HUES6 (cell line): ENCODE results near the gene CENPF.
A peak's percentile ranks its signal among the peaks of the same experiment; 100 is the strongest.
"Not testable (repeated sequence)": the region's sequence is repeated elsewhere in the genome, so short reads cannot be mapped to it uniquely, and the experiment has no call there.

ENCODE experiments used
- H3K27ac ChIP-seq: 2 replicates; pipeline ENCODE4 v1.7.0; 2013; ENCODE audit warnings: low read depth, mild to moderate bottlenecking, low read length, inconsistent platforms
- H3K27me3 ChIP-seq: 2 replicates; pipeline ENCODE4 v1.6.1; 2013; ENCODE audit warnings: low read length; ENCODE audit not compliant: control insufficient read depth, insufficient read depth
- H3K36me3 ChIP-seq: 2 replicates; pipeline ENCODE4 v1.6.1; 2013; ENCODE audit warnings: low read length; ENCODE audit not compliant: control insufficient read depth, insufficient read depth
- H3K4me1 ChIP-seq: 2 replicates; pipeline ENCODE4 v1.6.1; 2013; ENCODE audit warnings: low read length; ENCODE audit not compliant: control insufficient read depth, insufficient read depth
- H3K4me3 ChIP-seq: 2 replicates; pipeline ENCODE4 v1.5.1; 2013; ENCODE audit warnings: low read depth, low read length
- H3K9ac ChIP-seq: one replicate; pipeline ENCODE4 v1.6.1; 2013; ENCODE audit warnings: mild to moderate bottlenecking, low read length
- H3K9me3 ChIP-seq: 2 replicates; pipeline ENCODE4 v1.6.1; 2013; ENCODE audit warnings: low read depth, low read length; ENCODE audit not compliant: control insufficient read depth, insufficient read depth

The CENPF gene

DNA sequence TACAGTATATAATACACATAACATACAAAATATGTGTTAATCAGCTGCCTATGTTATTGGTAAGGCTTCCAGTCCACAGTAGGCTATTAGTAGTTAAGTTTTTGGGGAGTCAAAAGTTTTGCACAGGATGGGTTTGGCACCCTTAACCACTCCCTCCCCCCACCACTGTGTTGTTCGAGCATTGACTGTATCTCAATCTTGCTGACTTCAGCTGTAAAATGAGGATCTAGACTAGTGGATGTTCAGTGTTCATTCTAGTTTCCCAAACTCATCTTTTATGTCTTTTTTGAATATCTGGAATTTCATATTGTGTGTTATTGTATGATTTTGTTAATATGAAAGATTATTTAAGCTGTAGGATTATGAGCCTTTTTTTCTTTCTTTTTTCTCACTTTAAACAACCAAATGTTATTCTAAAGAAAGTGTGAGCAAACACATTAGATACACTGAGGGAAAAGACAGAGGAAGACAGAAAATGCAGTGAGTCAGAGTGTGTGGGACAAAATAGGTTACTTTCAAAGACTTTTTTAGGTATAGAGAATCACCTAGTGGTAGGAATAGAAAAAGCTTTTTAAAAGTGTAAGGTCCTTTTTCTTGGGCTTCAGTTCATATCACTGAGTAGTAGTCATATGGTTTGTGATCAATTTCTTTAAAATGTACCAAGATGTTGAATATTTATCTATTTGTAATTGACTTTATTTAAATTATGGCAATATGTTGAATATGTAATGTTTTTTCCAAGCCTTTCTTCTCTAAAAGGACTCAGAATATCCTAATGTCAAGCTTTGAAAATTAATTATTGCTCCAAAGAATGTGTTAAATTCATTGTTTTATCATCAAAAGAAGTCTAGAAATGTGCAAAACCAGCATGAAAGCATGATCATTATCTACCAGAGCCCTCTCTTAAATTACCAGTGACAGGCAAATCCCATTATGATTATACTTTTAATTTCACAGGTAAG lies 17.9 kb upstream of the CENPF start:
- Histone ChIP-seq H3K36me3 (no peaks in the 10 kb centered on the region), H3K27me3 (no peaks in the 10 kb centered on the region), H3K4me1 (peaks cover 18% of the 10 kb centered on the region), H3K27ac (no peak overlapping the region), H3K9me3 (no peaks in the 10 kb centered on the region), H3K9ac (no peak overlapping the region), H3K4me3 (no peak overlapping the region)

DNA sequence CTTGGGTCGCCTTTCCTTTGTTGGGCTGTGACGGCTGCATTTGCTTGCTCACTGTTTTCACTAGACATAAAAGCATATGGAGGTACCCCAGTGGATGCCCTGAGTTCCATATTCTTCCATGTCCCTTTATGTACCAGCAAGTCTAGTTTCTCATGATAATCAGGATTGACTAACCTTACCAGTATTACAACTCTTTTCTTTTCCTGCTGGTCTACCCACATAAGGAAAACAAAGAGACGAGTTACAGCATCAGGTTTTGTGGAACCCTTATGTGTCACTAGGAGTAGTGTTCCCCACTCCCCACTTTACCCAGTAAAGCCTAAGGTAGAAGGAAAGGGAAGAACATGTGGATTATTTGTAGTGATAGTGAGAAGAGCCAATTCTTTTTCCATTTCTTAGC lies 16.4 kb upstream of the CENPF start:
- H3K4me1 ChIP-seq: peaks cover 15% of the 10 kb centered on the region
- no peak overlapping the region for H3K4me3 ChIP-seq
- H3K27ac ChIP-seq: no peak overlapping the region
- H3K9ac ChIP-seq: no peak overlapping the region
- no peaks in the 10 kb centered on the region for H3K36me3 ChIP-seq
- no peaks in the 10 kb centered on the region for H3K27me3 ChIP-seq
- no peaks in the 10 kb centered on the region for H3K9me3 ChIP-seq

DNA sequence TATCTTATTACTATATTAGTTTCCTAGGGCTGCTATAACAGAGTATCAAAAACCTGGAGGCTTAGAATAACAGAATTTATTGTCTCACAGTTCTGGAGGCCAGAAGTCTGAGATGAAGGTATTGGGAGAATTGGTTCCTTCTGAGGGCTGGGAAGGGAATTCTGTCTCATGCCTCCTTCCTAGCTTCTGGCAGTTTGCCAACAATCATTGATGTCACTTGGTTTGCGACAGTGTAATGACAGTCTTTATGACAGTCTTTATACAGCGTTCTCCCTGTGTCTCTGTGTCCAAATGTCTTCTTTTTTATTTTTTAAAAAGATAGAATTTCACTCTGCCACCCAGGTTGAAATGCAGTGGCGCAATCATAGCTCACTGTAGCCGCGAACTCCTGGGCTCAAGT lies 15.8 kb upstream of the CENPF start:
- no peaks in the 10 kb centered on the region for H3K27me3 ChIP-seq
- no peak overlapping the region for H3K9ac ChIP-seq
- H3K4me3 ChIP-seq: no peak overlapping the region
- H3K27ac ChIP-seq: no peak overlapping the region
- H3K9me3 ChIP-seq: no peaks in the 10 kb centered on the region
- no peaks in the 10 kb centered on the region for H3K36me3 ChIP-seq
- H3K4me1 ChIP-seq: peaks cover 9% of the 10 kb centered on the region

DNA sequence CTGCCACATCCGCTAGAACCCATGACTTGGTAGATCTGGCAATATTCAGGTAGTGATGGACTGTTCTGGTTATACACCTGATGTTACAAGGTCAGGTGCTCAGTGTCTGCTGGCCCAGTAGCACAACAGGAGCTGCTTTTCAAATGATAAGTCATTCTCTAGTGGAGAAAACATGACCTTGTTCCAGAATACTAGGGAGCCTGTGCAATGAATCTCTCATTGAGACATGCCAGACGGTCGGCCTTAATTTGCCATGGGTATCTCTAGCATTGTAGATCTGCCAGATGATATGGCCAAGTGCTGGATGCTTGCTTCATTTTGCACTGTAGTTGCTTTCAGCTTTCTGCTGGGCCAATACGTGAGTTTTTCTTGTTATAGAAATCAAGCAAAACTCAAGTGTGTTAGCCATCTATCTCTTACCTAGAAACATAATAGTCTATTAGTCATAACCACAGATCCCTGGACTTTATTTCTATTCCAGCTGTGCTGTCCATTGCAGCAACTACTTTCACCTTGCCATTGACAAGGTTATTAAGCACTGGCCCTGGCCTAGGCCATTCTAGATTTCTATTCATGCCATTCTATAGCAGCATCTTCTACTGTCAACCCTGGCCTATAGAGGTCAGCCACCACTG lies 13.9 kb upstream of the CENPF start:
- Histone ChIP-seq H3K27me3 (no peaks in the 10 kb centered on the region), H3K4me1 (no peaks in the 10 kb centered on the region; the same call in 1 of the 2 replicates), H3K36me3 (no peaks in the 10 kb centered on the region), H3K4me3 (no peak overlapping the region), H3K27ac (no peak overlapping the region), H3K9ac (no peak overlapping the region), H3K9me3 (no peaks in the 10 kb centered on the region)

DNA sequence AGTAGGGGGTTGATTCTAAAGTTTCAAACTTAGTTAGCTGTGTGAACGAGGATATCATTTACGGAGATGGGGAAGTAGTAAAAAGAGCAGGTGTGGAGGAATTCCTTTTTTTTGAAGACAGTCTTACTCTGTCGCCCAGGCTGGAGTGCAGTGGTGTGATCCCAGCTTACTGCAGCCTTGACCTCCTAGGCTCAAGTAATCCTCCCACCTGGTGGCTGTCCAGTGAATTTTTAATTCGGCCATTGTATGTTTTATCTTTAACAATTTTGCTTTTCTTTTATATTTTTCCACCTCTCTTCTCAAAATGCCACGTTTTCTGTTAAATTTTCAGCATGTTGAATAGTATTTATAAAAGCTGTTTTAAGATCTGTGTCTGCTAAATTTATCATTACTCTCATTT lies 12.3 kb upstream of the CENPF start:
- Histone ChIP-seq H3K4me1 (no peaks in the 10 kb centered on the region), H3K27me3 (no peaks in the 10 kb centered on the region), H3K9ac (no peak overlapping the region), H3K36me3 (no peaks in the 10 kb centered on the region), H3K4me3 (no peak overlapping the region), H3K9me3 (no peaks in the 10 kb centered on the region), H3K27ac (no peak overlapping the region)

DNA sequence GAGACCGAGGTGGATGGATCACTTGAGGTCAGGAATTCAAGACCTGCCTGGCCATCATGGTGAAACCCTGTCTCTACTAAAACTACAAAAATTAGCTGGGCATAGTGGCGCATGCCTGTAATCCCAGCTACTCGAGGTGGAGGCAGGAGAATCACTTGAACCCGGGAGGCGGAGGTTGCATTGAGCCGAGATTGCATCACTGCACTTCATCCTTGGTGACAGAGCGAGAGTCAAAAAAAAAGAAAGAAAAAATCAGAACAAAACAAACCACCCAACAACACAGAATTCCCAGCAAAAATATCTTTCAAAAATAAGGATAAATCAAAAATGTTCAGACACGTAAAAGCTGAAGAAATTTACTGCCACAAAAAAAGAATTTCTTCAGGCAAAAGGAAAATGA lies 11.1 kb upstream of the CENPF start:
- H3K9me3 ChIP-seq, H3K27me3 ChIP-seq, H3K9ac ChIP-seq, H3K36me3 ChIP-seq, H3K4me1 ChIP-seq, H3K27ac ChIP-seq, H3K4me3 ChIP-seq: not testable (repeated sequence)

DNA sequence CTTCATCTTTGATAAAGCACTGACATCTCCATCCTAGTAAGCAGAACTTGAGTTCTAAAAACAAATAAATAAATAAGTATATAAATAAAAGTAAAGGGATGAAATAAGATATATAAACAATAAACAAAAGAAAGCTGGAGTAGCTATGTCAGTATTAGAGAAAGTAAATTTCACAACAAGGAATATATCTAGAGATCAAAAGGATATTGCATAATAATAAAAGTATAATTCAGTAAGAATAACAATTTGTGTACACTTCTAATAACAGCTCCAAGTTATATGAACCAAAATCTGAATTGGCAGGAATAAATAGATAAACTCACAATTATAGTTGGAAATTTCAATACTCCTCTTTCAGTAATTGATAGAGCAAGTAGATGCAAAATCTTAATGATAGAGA lies 9.8 kb upstream of the CENPF start:
- Histone ChIP-seq H3K9me3 (no peaks in the 10 kb centered on the region), H3K4me3 (no peak overlapping the region), H3K4me1 (no peaks in the 10 kb centered on the region), H3K36me3 (no peaks in the 10 kb centered on the region), H3K27me3 (no peaks in the 10 kb centered on the region), H3K9ac (no peak overlapping the region), H3K27ac (no peak overlapping the region)

DNA sequence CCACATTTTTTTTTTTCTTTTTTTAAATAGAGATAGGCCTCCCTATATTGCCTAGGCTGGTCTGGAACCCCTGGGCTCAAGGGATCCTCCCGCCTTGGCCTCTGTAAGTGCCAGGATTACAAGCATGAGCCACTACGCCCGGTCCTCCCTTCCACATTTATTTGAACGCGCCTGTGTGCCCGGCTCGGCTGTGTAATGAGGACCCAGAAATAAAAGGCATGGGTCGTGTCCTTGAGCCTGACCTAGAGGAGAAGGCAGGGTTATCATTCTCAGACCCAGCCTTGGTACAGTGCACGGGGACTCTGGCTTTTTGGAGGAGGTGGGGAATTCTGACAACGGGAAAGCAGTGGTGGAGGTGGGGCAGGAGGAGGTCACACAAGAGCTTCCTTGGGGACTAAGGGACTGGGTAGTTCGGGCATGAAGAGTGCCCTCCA lies 841 bp downstream of the CENPF start:
- Histone ChIP-seq H3K36me3 (peaks cover 14% of the 10 kb centered on the region), H3K4me3 (peak overlapping the region; percentile 99), H3K27ac (peak overlapping the region; percentile 82)

DNA sequence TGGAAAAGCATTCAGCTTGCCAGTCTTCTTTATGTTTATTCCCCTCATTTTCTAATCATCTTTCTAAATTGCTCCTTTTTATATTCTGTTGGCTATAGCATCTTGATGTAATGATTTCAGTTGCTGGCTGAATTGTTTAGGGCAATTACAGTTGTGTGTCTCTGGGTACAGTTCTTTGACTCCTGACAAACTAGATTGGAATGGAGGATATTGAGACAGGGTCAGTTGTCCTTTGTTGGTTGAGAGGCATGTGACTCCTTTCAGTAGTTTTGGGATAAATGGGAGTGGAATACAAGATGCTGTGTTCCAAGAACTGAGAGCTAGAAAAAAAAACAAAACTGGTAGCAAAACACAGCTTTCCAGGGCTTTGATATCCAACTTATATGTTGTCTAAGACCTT lies 1.5 kb downstream of the CENPF start:
- peak overlapping the region; percentile 99 for H3K9ac ChIP-seq
- no peaks in the 10 kb centered on the region for H3K9me3 ChIP-seq
- H3K4me1 ChIP-seq: peaks cover 3% of the 10 kb centered on the region; the same call in 1 of the 2 replicates
- no peaks in the 10 kb centered on the region for H3K27me3 ChIP-seq
- H3K36me3 ChIP-seq: peaks cover 20% of the 10 kb centered on the region
- H3K4me3 ChIP-seq: peak overlapping the region; percentile 99
- H3K27ac ChIP-seq: no peak overlapping the region

More for the DNA sequence above, 841 bp downstream of the CENPF start:
- H3K9me3 ChIP-seq: no peaks in the 10 kb centered on the region
- peak overlapping the region; percentile 99 for H3K9ac ChIP-seq
- H3K4me1 ChIP-seq: peaks cover 3% of the 10 kb centered on the region; the same call in 1 of the 2 replicates
- H3K27me3 ChIP-seq: no peaks in the 10 kb centered on the region

DNA sequence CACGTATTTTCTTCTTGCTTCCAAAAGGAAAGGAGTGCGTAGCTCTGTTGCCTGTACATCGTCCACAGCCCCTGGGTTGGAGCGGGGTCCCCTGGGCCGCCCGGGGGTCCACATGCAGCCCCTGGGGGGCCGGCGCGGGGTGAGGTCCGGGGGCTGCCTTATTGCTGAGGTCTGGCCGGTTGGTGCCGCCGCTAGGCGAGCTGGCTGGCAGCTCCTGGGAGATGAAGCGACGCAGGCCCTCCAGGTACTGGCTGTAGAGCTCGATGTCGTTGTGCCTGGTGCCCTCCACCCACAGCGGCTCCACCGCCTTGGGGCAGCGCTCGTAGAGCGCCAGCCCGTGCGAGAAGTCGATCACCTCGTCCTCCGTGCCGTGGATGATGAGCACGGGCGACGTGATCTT lies 2.5 kb downstream of the CENPF start:
- peaks cover 22% of the 10 kb centered on the region for H3K36me3 ChIP-seq
- H3K27ac ChIP-seq, H3K4me1 ChIP-seq, H3K9ac ChIP-seq, H3K27me3 ChIP-seq, H3K9me3 ChIP-seq, H3K4me3 ChIP-seq: not testable (repeated sequence)
